IMR-90 (cell line): ENCODE data around the gene TCP11L1. TPM values are rescaled to one million over a fixed set of nuclear protein-coding genes. Genes with fewer than 3 reads are reported as not detected.
"Not testable (repeated sequence)": the region's sequence is repeated elsewhere in the genome, so short reads cannot be mapped to it uniquely, and the experiment has no call there.

Source experiments
- ATAC-seq: fragments of 200-7000 bp; cut with Tn5 transposase; 2 replicates; pipeline ENCODE4 v1.9.1; 2020; ENCODE audit warnings: low read depth, mild to moderate bottlenecking, moderate library complexity
- BruUV-seq: library from RNA; stranded (reverse); fragments of 400-500 nt; replicated peaks from 2 replicates; lab custom pipeline; 2021; lab: Mats Ljungman, UMichigan
- CTCF ChIA-PET: fragments of 300-600 bp; formaldehyde crosslinking; extraction: SDS; loops from one replicate; lab custom pipeline; 2021; ENCODE audit warnings: antibody characterized with exemption; lab: Yijun Ruan, JAX
- POLR2A ChIA-PET: fragments of 300-600 bp; sonication (Branson Sonifier 250); formaldehyde crosslinking; loops from one replicate; lab custom pipeline; 2022; ENCODE audit warnings: antibody characterized with exemption; ENCODE audit not compliant: unreplicated experiment; lab: Charles Lee
- DNase-seq: peaks from one replicate; pipeline ENCODE4 v3.0.0; 2013
- H2AFZ ChIP-seq: replicated peaks from 2 replicates; pipeline ENCODE3; 2013; ENCODE audit warnings: low read length, mild to moderate bottlenecking; ENCODE audit not compliant: poor library complexity
- H2AK5ac ChIP-seq: 2 replicates; pipeline ENCODE4 v1.6.1; 2013; ENCODE audit warnings: low read depth, low read length, inconsistent platforms
- H2AK9ac ChIP-seq: replicated peaks from 2 replicates; pipeline ENCODE3; 2013; ENCODE audit warnings: mild to moderate bottlenecking, low read depth, low read length, moderate library complexity; ENCODE audit not compliant: poor library complexity
- H2BK120ac ChIP-seq: 2 replicates; pipeline ENCODE4 v1.6.1; 2013; ENCODE audit warnings: low read depth, low read length, inconsistent platforms
- H2BK15ac ChIP-seq: 3 replicates; pipeline ENCODE4 v1.6.1; 2013; ENCODE audit warnings: low read depth, low read length, inconsistent platforms
- H2BK20ac ChIP-seq: 2 replicates; pipeline ENCODE4 v1.6.1; 2013; ENCODE audit warnings: low read depth, mild to moderate bottlenecking, inconsistent platforms, low read length, moderate library complexity
- H2BK5ac ChIP-seq: 2 replicates; pipeline ENCODE4 v1.6.1; 2013; ENCODE audit warnings: mild to moderate bottlenecking, low read depth, low read length, inconsistent platforms; ENCODE audit not compliant: poor library complexity, severe bottlenecking
- H3K14ac ChIP-seq: replicated peaks from 2 replicates; pipeline ENCODE4 v1.6.1; 2013; ENCODE audit warnings: low read depth, low read length, inconsistent platforms
- H3K18ac ChIP-seq: 2 replicates; pipeline ENCODE4 v1.6.1; 2013; ENCODE audit warnings: low read depth, low read length, control low read depth
- H3K23ac ChIP-seq: 2 replicates; pipeline ENCODE4 v1.6.1; 2013; ENCODE audit warnings: low read depth, low read length, inconsistent platforms
- H3K27ac ChIP-seq: 2 replicates; pipeline ENCODE4 v1.5.1; 2013; ENCODE audit warnings: mild to moderate bottlenecking, control low read depth, low read length; ENCODE audit not compliant: insufficient read depth
- H3K27me3 ChIP-seq: 2 replicates; pipeline ENCODE4 v1.6.1; 2013; ENCODE audit warnings: low read length; ENCODE audit not compliant: control insufficient read depth, insufficient read depth
- H3K36me3 ChIP-seq: 2 replicates; pipeline ENCODE4 v1.6.1; 2013; ENCODE audit warnings: low read length, mixed read lengths; ENCODE audit not compliant: control insufficient read depth, insufficient read depth
- H3K4ac ChIP-seq: 2 replicates; pipeline ENCODE4 v1.6.1; 2013; ENCODE audit warnings: low read depth, low read length, inconsistent platforms
- H3K4me1 ChIP-seq: 2 replicates; pipeline ENCODE4 v1.6.1; 2013; ENCODE audit warnings: low read length, mixed read lengths; ENCODE audit not compliant: control insufficient read depth, insufficient read depth
- H3K4me2 ChIP-seq: 2 replicates; pipeline ENCODE4 v1.6.1; 2013; ENCODE audit warnings: low read depth, mild to moderate bottlenecking, control low read depth, low read length, moderate library complexity
- H3K4me3 ChIP-seq: 2 replicates; pipeline ENCODE4 v1.5.1; 2013; ENCODE audit warnings: low read depth, mild to moderate bottlenecking, control low read depth, low read length, moderate library complexity; ENCODE audit not compliant: insufficient read depth
- H3K56ac ChIP-seq: 2 replicates; pipeline ENCODE4 v1.6.1; 2013; ENCODE audit warnings: low read length, inconsistent platforms; ENCODE audit not compliant: insufficient read depth; ENCODE audit errors: extremely low read depth
- H3K79me1 ChIP-seq, 2 experiments: 2 replicates each; pipeline ENCODE4 v1.6.1; 2013; ENCODE audit warnings: low read length in 2 of 2, inconsistent platforms in 1 of 2, low read depth in 1 of 2
- H3K9ac ChIP-seq: 2 replicates; pipeline ENCODE4 v1.6.1; 2013; ENCODE audit warnings: low read depth, low read length, control low read depth
- H3K9me1 ChIP-seq: 2 replicates; pipeline ENCODE4 v1.6.1; 2013; ENCODE audit warnings: low read length, inconsistent platforms; ENCODE audit not compliant: insufficient read depth
- H3K9me3 ChIP-seq: 2 replicates; pipeline ENCODE4 v1.6.1; 2013; ENCODE audit warnings: low read length; ENCODE audit not compliant: control insufficient read depth, insufficient read depth
- H4K20me1 ChIP-seq: 2 replicates; pipeline ENCODE4 v1.6.1; 2013; ENCODE audit warnings: low read length, inconsistent platforms; ENCODE audit not compliant: insufficient read depth
- H4K5ac ChIP-seq: 2 replicates; pipeline ENCODE4 v1.6.1; 2013; ENCODE audit warnings: mild to moderate bottlenecking, low read depth, low read length, control low read depth
- H4K8ac ChIP-seq, 2 experiments: 2 replicates each; pipeline ENCODE4 v1.6.1; 2013; ENCODE audit warnings: low read depth in 2 of 2, low read length in 2 of 2, control low read depth in 1 of 2, inconsistent platforms in 1 of 2
- H4K91ac ChIP-seq: 2 replicates; pipeline ENCODE4 v1.6.1; 2013; ENCODE audit warnings: low read depth, low read length, inconsistent platforms; ENCODE audit not compliant: insufficient read depth
- WGBS, 2 experiments: methylation state at CpG; one replicate each; pipeline versions ENCODE4 v1.1.5 to v1.1.7; 2013; ENCODE audit warnings: missing lambda C conversion rate in 2 of 2; ENCODE audit not compliant: insufficient read length in 1 of 2; ENCODE audit errors: extremely low coverage in 2 of 2; 5-methylcytosine and 5-hydroxymethylcytosine counted together
- dilution Hi-C: fragments of 300-500 bp; cut with HindIII; formaldehyde crosslinking; loops from one replicate; pipeline ENCODE4 v1.14.3; 2018; ENCODE audit warnings: low sequenced_read_pairs; ENCODE audit not compliant: unreplicated experiment
- in situ Hi-C: fragments of 300-500 bp; cut with MboI; formaldehyde crosslinking; loops from 3 replicates; pipeline ENCODE4 v1.14.3; 2019; ENCODE audit warnings: low sequenced_read_pairs, inconsistent platforms, mixed read lengths
- intact Hi-C: fragments of 100-400 bp; cut with micrococcal nuclease; formaldehyde crosslinking; loops from 2 replicates; pipeline ENCODE4 v1.10.0; 2022
- polyA plus RNA-seq, 3 experiments: library from polyadenylated mRNA; depleted of rRNA; stranded (reverse); fragments of >200 nt; gene quantifications; 2 replicates each; pipeline ENCODE4 v1.2.3, GENCODE V29; 2012; ENCODE audit warnings: low replicate concordance in 1 of 3
- total RNA-seq: library from RNA; depleted of rRNA; stranded (reverse); fragments of >200 nt; gene quantifications from 2 replicates; pipeline ENCODE4 v1.2.3, GENCODE V29; 2012

The TCP11L1 gene
- total and polyA plus RNA-seq, 2 of the 4 experiments (the other 2 are of a cell fraction): 13.9 to 17.4 TPM

DNA sequence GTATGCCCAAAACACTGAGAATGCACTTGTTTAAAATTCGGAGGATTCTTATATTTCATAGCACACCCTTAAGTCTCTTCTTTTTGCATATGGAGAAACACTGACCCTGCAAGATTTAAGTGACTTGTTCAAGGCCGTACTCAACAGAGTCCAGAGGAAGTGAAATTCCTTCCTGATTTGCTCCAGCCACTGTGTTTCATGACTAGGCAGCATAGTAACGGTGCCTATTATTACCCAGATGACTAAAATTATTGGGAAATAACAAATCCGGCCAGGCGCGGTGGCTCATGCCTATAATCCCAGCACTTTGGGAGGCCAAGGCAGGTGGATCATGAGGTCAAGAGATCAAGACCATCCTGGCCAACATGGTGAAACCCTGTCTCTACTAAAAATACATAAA is 9.3 kb downstream of the TCP11L1 start:
- H4K20me1 ChIP-seq, H3K9me1 ChIP-seq, H2AK5ac ChIP-seq, POLR2A ChIA-PET, H3K4me3 ChIP-seq, H4K8ac ChIP-seq, in situ Hi-C loops, H2BK20ac ChIP-seq, H2BK5ac ChIP-seq, H3K27me3 ChIP-seq, H3K4me2 ChIP-seq, H2AK9ac ChIP-seq, H2BK120ac ChIP-seq, H2BK15ac ChIP-seq, H3K27ac ChIP-seq, H3K9ac ChIP-seq, BruUV-seq, H3K14ac ChIP-seq, H3K23ac ChIP-seq, H2AFZ ChIP-seq, H3K18ac ChIP-seq, H4K91ac ChIP-seq, DNase-seq, H3K4ac ChIP-seq, dilution Hi-C loops, H3K56ac ChIP-seq, intact Hi-C loops, ATAC-seq, H3K4me1 ChIP-seq, H3K9me3 ChIP-seq, H4K5ac ChIP-seq: not testable (repeated sequence)
- H3K79me1 ChIP-seq: peaks cover 13 to 30% of the 10 kb centered on the region in 2 experiments; a peak in 2 of 4 replicates
- peaks cover 12% of the 10 kb centered on the region for H3K36me3 ChIP-seq
- no CpG with 5 or more reads among the region's 6 CpGs for WGBS, 2 experiments
- CTCF ChIA-PET: interaction anchor here (0.7 to 1.1 kb wide), 2 partner anchors 9 to 26 kb away, joined by 3 read pairs; no protein-coding TSS in a partner anchor

DNA sequence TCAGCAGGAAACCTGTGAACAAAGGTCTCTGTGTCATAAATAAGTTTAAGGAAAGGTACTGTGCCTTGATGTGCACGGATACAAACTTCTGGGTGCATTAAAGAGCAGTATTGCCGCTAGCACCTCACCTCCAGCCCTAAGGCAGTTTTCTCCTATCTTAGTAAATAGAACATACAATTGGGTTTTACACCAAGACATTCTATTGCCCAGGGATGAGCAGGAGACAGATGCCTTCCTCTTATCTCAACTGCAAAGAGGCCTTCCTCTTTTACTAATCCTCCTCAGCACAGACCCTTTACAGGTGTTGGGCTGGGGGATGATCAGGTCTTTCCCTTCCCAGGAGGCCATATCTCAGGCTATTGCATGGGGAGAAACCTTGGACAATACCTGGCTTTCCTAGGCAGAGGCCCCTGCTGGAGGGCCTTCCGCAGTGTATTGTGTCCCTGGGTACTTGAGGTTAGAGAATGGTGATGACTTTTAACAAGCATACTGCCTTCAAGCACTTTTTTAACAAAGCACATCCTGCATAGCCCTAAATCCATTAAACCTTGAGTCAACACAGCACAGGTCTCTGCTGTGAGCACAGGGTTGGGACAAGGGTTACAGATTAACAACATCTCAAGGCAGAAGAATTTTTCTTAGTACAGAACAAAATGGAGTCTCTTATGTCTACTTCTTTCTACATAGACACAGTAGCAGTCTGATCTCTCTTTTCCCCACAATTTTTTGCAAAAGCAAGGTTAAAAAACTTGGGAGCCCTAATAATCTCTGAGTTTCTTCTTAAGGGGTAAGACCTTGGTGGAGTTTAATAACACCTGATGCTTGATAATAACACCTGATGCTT is 10.4 kb downstream of the TCP11L1 start:
- H3K9me3 ChIP-seq, POLR2A ChIA-PET: not testable (repeated sequence)
- in situ Hi-C loops: loop anchor here (25.0 kb wide), 2 partner anchors 212 to 462 kb away; partner anchors contain the start of genes EIF3M and PRRG4

More for the DNA sequence above, 10.4 kb downstream of the TCP11L1 start:
- H2BK5ac ChIP-seq, H4K91ac ChIP-seq, H3K56ac ChIP-seq, H3K4me2 ChIP-seq, H2AFZ ChIP-seq, H3K4ac ChIP-seq, H2BK15ac ChIP-seq, H3K4me1 ChIP-seq, H3K14ac ChIP-seq, ATAC-seq, H3K27me3 ChIP-seq, H3K4me3 ChIP-seq, H3K9ac ChIP-seq, H3K27ac ChIP-seq, H2AK9ac ChIP-seq, H4K20me1 ChIP-seq, BruUV-seq, H4K8ac ChIP-seq, H3K23ac ChIP-seq, H2BK20ac ChIP-seq, H2AK5ac ChIP-seq, DNase-seq, CTCF ChIA-PET, dilution Hi-C loops, H3K18ac ChIP-seq, H3K9me1 ChIP-seq, H4K5ac ChIP-seq, H2BK120ac ChIP-seq: not testable (repeated sequence)
- Histone ChIP-seq H3K79me1 (peaks cover 6 to 24% of the 10 kb centered on the region in 2 experiments; a peak in 2 of 4 replicates), H3K36me3 (peaks cover 10% of the 10 kb centered on the region)
- intact Hi-C loops: loop anchor here (5.0 kb wide), 1 partner anchor 152 kb away; no protein-coding TSS in a partner anchor
- WGBS, 2 experiments: no CpG with 5 or more reads among the region's 3 CpGs
